HFF-Myc (cell line): Measurements from ENCODE around the gene CDCA7.
"Not testable (repeated sequence)": the region's sequence is repeated elsewhere in the genome, so short reads cannot be mapped to it uniquely, and the experiment has no call there.

Experiments used
- DNase-seq: peaks from one replicate; pipeline ENCODE4 v3.0.0-alpha.2; 2011; ENCODE audit warnings: low read depth; ENCODE audit errors: extremely low read depth
- H3K4me3 ChIP-seq: replicated peaks from 2 replicates; pipeline ENCODE4 v1.5.1; 2011; ENCODE audit warnings: low read depth, mild to moderate bottlenecking, control low read depth, low read length
- TF ChIP-seq, protein P1 (sequence below): IDR thresholded peaks from 2 replicates; pipeline ENCODE4 v1.5.1; 2012; ENCODE audit warnings: mild to moderate bottlenecking, low read depth, low read length, control low read depth; ENCODE audit errors: missing control alignments

The CDCA7 gene

DNA sequence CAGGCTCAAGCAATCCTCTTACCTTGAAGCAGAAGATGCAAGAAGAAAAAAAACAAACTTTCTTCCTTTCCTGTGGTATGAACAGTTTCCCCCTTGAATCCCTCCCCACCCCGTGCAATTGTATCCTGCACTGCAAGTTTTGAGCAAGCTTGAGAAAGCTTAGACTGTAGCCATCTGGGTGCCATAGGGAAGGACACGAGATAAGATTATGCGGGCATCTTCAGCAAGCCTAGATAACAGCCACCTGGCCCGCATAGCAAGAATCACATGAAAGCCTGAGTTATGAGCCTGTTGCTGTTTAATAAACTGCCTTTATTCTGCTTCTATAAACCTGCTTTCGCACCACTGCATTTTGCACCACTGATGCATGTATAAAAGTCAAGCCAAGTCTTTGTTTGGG, 27.3 kb upstream of the CDCA7 start:
- no peak for DNase-seq
- no peak overlapping the region for H3K4me3 ChIP-seq
- TF ChIP-seq, protein P1, sequence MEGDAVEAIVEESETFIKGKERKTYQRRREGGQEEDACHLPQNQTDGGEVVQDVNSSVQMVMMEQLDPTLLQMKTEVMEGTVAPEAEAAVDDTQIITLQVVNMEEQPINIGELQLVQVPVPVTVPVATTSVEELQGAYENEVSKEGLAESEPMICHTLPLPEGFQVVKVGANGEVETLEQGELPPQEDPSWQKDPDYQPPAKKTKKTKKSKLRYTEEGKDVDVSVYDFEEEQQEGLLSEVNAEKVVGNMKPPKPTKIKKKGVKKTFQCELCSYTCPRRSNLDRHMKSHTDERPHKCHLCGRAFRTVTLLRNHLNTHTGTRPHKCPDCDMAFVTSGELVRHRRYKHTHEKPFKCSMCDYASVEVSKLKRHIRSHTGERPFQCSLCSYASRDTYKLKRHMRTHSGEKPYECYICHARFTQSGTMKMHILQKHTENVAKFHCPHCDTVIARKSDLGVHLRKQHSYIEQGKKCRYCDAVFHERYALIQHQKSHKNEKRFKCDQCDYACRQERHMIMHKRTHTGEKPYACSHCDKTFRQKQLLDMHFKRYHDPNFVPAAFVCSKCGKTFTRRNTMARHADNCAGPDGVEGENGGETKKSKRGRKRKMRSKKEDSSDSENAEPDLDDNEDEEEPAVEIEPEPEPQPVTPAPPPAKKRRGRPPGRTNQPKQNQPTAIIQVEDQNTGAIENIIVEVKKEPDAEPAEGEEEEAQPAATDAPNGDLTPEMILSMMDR = no peak

DNA sequence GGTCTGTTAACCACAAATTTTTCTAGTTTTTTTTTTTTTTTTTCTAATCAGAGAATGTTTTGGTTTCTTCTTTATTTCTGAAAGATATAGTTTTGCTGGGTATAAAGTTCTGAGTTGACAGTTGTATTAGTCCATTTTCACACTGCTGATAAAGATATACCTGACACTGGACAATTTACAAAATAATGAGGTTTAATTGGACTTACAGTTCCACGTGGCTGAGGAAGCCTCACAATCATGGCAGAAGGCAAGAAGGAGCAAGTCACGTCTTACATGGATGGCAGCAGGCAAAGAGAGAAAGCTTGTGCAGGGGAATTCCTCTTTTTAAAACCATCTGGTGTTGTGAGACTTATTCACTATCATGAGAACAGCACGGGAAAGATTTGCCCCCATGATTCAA, 21.7 kb upstream of the CDCA7 start:
- DNase-seq, H3K4me3 ChIP-seq: not testable (repeated sequence)

DNA sequence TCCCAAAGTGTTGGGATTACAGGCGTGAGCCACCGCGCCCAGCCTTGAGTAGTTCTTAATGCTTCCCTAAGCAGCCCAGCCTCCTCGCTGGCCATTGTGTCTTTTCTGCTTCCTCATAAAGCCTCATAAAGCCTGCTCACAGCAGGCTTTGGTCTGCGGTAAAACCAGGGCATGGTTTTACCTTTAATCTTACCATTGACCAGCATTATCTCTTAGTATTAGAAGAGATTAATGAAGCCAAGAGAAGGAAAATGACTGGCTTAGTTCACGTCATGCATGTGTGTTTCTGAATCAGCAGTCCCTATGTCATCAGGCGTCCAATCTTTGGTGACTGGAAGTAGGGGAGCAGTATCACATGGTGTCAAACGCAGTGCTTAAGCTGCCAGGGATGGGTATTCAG, 14.9 kb upstream of the CDCA7 start:
- H3K4me3 ChIP-seq = no peak overlapping the region
- TF ChIP-seq, protein P1 = no peak
- DNase-seq = no peak

DNA sequence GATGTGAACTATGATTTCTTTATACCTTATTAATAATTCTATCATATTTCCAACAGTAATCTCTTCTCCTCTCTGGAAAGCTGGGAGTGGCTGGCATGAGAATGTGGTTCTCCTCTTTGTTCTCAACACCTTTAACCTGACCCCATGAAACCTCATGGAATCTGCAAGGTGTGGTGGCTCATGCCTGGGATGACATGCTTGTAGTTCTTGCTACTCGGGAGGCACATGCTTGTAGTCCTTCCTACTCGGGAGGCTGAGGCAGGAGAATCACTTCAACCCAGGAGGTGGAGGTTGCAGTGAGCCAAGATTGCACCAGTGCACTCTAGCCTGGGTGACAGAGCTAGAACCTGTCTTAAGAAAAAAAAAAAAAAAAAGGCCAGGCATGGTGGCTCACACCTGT, 10.8 kb upstream of the CDCA7 start:
- H3K4me3 ChIP-seq = no peak overlapping the region
- TF ChIP-seq, protein P1 = no peak
- DNase-seq = no peak

DNA sequence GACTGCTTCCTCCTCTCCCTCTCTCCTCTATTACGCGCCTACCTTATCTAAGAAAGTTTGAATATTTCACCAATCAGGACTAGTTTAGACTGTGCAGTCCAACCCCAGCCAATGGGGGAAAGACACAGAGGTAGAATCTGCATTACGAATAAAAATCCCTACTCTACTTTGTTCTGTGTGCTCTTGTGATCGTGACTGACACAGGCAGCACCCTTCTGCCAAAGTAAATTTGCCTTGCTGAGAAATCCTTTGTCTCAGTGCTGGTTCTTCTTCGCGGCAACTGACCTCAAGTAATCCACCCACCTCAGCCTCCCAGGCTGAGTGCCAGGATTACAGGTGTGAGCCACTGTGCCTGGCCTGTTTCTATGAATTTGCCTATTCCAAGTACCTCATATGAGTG, 8.6 kb upstream of the CDCA7 start:
- no peak overlapping the region for H3K4me3 ChIP-seq
- TF ChIP-seq, protein P1 = no peak
- DNase-seq = no peak

DNA sequence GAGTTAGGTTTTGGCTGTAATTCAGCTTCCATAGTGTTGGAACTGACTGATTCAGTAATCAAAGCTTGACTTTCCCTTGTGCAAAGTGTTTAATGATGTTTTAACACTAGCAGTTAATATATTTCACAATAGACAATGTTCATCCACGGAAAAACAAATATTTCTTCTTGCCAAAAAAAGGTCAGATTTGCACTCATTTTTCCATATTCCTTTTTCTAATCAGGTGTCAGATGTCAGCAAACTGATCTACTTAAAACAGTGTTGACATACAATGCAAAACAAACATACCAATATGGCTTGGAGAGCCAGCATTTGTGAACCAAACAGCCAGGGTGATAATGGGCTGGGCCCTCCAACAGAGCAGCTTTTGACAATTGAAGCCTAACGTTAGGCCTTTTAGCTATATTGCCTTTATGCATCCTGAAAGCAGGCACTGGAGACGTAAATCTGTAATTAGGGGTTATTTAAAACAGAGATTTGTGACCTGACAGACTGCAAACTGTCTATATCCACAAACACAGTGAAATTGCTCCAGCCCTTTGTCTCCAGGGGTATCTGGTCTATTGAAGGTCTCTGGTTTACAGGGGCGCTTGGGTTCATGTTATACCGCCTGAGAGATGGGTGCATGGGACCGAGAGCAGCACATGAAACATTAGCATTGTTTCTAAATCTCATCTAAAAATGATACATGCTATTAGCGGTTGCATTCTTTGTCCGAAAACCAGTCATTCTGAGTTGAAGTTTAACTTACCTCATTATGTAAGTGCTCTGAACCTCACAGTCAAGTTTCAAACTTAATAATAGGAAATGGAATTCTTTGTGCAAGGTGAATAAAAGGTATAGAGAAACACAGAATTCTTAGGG, 7.1 kb upstream of the CDCA7 start:
- DNase-seq = no peak
- H3K4me3 ChIP-seq = no peak overlapping the region
- TF ChIP-seq, protein P1 = no peak

DNA sequence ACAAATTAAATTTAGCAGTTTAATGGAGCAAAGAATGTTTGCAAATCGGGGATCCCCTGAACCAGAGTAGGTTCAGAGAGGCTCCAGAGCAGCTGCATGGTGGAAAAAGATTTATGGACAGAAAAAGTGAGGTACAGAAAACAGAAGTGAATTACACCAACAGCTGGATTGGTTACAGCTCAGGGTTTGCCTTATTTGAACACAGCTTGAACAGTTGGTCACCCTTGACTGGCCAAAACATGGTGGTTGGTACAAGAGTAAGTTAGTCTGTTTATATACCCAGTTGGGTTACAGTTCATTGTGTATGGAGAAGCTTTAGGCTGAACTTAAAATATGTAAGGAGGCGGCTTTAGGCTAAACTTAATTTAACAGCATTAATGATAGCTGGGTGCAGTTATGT, 5.4 kb upstream of the CDCA7 start:
- TF ChIP-seq, protein P1 = no peak
- no peak for DNase-seq

More for the DNA sequence above, 5.4 kb upstream of the CDCA7 start:
- H3K4me3 ChIP-seq = no peak overlapping the region
